ENCODE data around the gene RFC2.

DNA sequence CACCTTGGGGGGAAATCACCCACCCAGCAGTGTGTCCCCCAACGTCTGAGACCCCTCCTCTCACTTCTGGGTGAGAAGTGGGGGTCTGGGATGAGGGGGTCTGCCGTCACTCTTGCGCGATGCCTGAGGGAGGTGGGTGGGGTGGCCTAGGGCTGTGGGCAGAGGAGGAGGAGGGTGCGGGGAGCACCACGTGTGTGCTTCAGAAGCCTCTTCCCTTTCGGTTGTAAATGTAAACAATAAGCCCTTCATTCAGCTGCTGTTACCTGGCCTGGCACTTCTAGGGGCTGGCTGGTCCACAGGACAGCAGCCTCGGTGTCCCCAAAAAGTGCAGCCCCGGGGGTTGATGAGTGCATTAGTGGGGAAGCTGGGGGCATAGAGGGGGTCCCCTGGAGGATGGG is 36.4 kb upstream of the RFC2 start:
- no peak for TF ChIP-seq MYNN (tag by site-specific recombination; IDR thresholded peaks at IDR 0.05; ENCODE audit: borderline replicate concordance)
- TF ChIP-seq, protein P1, sequence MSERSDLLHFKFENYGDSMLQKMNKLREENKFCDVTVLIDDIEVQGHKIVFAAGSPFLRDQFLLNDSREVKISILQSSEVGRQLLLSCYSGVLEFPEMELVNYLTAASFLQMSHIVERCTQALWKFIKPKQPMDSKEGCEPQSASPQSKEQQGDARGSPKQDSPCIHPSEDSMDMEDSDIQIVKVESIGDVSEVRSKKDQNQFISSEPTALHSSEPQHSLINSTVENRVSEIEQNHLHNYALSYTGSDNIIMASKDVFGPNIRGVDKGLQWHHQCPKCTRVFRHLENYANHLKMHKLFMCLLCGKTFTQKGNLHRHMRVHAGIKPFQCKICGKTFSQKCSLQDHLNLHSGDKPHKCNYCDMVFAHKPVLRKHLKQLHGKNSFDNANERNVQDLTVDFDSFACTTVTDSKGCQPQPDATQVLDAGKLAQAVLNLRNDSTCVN (tag by site-specific recombination; optimal IDR thresholded peaks at IDR 0.05) = no peak
